GM10266 (cell line): ENCODE measurements around the gene XXYLT1.

Source experiments
- DNase-seq: peaks from one replicate; pipeline ENCODE4 v3.0.0; 2012; ENCODE audit errors: extremely low spot score
- TF ChIP-seq, protein P1 (sequence below): IDR thresholded peaks from 2 replicates; pipeline ENCODE4 v1.5.1; 2012; ENCODE audit warnings: mild to moderate bottlenecking, low read depth; ENCODE audit not compliant: control insufficient read depth, insufficient read depth; ENCODE audit errors: missing control alignments

Gene XXYLT1

DNA sequence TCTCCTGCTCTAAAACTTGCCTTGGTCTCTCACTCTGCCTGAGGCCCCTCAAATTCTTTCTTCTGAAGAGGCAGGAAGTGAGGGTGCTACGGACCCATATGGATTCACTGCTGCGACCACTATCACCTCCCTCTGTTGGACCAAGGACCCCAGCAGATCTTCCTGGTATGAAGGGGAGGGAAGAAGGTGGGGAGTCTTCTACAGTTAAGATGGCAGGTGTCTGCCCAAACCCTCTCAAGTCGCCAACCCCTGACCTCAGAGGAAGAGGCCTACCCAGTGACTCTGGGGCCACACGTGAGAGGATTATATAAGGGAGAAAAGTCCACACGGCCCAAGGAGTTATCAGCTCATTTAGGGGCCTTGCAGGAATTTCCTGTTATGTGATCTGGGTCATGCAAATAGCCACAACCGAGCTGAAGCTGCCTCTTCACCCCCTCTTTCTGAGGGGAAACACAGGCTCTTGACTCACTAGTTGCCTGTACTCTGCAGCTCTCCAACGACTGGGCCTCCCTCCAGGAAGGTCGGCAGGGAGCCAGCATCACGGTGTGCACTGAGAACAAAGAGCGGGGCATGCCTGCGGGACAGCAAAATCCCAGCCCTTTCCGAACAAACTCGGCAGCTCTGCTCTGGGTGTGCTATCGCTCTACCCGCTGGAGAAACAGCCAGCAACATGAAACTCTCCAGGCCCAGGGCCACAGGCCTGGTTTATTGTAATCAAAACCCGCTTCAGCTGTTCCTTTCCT is 116.0 kb downstream of the XXYLT1 start:
- TF ChIP-seq, protein P1, sequence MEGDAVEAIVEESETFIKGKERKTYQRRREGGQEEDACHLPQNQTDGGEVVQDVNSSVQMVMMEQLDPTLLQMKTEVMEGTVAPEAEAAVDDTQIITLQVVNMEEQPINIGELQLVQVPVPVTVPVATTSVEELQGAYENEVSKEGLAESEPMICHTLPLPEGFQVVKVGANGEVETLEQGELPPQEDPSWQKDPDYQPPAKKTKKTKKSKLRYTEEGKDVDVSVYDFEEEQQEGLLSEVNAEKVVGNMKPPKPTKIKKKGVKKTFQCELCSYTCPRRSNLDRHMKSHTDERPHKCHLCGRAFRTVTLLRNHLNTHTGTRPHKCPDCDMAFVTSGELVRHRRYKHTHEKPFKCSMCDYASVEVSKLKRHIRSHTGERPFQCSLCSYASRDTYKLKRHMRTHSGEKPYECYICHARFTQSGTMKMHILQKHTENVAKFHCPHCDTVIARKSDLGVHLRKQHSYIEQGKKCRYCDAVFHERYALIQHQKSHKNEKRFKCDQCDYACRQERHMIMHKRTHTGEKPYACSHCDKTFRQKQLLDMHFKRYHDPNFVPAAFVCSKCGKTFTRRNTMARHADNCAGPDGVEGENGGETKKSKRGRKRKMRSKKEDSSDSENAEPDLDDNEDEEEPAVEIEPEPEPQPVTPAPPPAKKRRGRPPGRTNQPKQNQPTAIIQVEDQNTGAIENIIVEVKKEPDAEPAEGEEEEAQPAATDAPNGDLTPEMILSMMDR = no peak
- peak; percentile 71 for DNase-seq

- DNase-seq = no peak
- TF ChIP-seq, protein P1 = no peak
Measured at GRCh38 chr3:195154111-195154791, 116.7 kb downstream of the XXYLT1 start.

- DNase-seq = no peak
- TF ChIP-seq, protein P1 = no peak
Measured at GRCh38 chr3:195153653-195154052, 117.3 kb downstream of the XXYLT1 start.

DNA sequence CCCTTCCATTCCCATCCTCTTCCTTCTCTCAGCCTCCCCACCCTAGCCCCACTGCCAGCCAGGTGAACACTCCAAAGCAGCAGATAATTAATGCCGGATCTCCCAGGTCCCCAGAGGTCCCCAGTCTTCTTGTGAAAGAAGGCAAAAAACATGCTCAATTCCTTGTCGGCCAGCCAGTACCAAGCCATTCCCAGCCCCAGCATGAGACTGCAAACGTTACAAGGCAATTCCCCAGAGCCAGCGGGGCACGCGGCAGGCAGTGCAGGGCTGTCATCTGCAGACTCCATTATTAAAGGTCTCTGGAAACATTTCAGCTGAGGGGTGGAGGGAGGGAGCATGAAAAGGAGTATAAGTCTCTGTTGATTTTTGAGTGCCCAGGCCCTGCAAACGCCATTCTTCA is 117.8 kb downstream of the XXYLT1 start:
- DNase-seq = no peak
- TF ChIP-seq, protein P1 = no peak

DNA sequence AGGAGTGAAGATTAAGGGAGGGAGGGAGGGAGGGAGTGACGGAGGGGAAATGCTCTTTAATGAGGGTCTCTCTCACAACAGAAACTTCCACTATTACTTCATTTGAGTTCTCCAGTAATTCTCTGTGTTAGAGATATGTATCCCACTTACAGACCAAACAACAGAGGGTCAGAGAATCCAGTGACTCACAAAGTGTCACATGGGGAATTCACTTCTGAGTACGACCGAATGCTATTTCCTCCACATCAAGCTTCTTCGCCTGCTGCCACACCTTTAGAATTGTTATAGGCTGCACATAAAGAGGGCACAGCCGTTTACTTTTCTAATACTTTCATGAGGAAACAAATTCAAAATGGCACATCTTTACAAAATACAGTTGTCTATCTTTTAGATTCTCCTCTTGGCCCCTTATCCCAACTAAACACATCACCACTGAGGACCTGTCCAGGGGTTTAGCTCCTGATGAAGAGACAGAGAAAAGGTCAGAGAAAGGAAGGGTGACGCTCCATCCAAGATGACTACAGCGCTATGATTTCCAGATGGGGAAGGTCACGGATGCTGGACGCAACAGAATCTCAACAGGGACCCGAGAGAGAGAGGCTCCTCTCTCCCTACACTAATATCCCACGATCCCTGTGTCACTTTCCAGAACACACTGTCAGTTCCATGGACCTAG is 119.0 kb downstream of the XXYLT1 start:
- no peak for DNase-seq
- TF ChIP-seq, protein P1 = no peak

GRCh38 chr3:195151402-195151801 is 119.6 kb downstream of the XXYLT1 start:
- TF ChIP-seq, protein P1 = no peak
- no peak for DNase-seq
